PC-9 (cell line): Measurements from ENCODE around the gene LCE7A.

Experiments used
- EZH2 ChIP-seq: fragments of 200-600 bp; sonication (generic); IDR thresholded peaks from 2 replicates; pipeline ENCODE4 v1.8.0; 2017; ENCODE audit warnings: antibody characterized with exemption, low read depth
- TF ChIP-seq, protein P1 (sequence below): fragments of 200-600 bp; sonication (generic); conservative IDR thresholded peaks from 2 replicates; pipeline ENCODE4 v1.6.1; 2017; ENCODE audit warnings: mixed run types, antibody characterized with exemption, mild to moderate bottlenecking, moderate library complexity

DNA sequence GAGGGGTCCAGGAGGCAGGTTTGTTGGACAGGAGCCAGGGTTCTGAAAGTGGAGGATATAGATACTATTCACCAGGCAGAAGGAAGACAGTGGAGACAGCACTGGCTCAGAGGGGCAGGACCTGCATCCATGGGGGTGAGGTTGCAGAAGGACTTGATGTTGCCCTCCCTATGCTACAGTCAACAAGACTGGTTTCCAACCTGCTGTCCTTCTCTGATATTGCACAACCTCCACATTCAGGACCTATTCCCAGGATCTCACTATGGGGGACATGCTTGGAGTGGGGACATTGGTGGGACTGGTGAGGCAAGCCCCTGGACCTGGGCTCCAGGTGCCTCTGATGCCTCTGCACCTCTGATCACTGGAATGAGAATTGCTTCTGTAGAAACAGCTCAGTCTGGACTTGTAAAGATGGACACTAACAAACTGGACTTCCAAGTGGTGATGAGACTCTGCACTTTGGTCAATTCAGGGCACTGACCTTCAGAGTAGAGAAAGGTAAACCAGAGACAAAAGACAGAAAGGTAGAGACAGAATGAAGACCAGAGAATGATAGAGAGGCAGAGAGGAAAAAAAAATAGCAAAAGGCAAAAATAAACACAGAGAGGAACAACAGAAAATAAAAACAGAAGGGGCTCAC lies 19.9 kb downstream of the LCE7A start:
- TF ChIP-seq, protein P1, sequence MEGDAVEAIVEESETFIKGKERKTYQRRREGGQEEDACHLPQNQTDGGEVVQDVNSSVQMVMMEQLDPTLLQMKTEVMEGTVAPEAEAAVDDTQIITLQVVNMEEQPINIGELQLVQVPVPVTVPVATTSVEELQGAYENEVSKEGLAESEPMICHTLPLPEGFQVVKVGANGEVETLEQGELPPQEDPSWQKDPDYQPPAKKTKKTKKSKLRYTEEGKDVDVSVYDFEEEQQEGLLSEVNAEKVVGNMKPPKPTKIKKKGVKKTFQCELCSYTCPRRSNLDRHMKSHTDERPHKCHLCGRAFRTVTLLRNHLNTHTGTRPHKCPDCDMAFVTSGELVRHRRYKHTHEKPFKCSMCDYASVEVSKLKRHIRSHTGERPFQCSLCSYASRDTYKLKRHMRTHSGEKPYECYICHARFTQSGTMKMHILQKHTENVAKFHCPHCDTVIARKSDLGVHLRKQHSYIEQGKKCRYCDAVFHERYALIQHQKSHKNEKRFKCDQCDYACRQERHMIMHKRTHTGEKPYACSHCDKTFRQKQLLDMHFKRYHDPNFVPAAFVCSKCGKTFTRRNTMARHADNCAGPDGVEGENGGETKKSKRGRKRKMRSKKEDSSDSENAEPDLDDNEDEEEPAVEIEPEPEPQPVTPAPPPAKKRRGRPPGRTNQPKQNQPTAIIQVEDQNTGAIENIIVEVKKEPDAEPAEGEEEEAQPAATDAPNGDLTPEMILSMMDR, result no peak
- TF ChIP-seq EZH2, result no peak
